OCI-M2 (cell line): Measurements from ENCODE around the gene IQGAP2.
A peak's percentile ranks its signal among the peaks of the same experiment; 100 is the strongest.
"Not testable (repeated sequence)": the region's sequence is repeated elsewhere in the genome, so short reads cannot be mapped to it uniquely, and the experiment has no call there.

ENCODE experiments used
- DNase-seq: peaks from one replicate; lab custom pipeline; 2025; ENCODE audit not compliant: unreplicated experiment; lab: John Stamatoyannopoulos, UW

Gene IQGAP2

GRCh38 chr5:76642390-76643040 lies 239.4 kb downstream of the IQGAP2 start:
- DNase-seq = no peak

GRCh38 chr5:76643371-76643770 lies 240.3 kb downstream of the IQGAP2 start:
- DNase-seq = no peak

GRCh38 chr5:76649140-76649539 lies 246.1 kb downstream of the IQGAP2 start:
- DNase-seq = no peak

GRCh38 chr5:76652809-76653414 lies 249.8 kb downstream of the IQGAP2 start:
- no peak for DNase-seq

- DNase-seq = no peak
These were observed 254.0 kb downstream of the IQGAP2 start for GRCh38 chr5:76657091-76657490.

- peak; percentile 70 for DNase-seq
These were observed 254.7 kb downstream of the IQGAP2 start for GRCh38 chr5:76657683-76658311.

- no peak for DNase-seq
These were observed 257.3 kb downstream of the IQGAP2 start for GRCh38 chr5:76660360-76660759.

GRCh38 chr5:76662521-76662920 lies 259.4 kb downstream of the IQGAP2 start:
- DNase-seq = no peak

GRCh38 chr5:76663573-76663972 lies 260.5 kb downstream of the IQGAP2 start:
- DNase-seq = no peak

GRCh38 chr5:76664079-76664478 lies 261.0 kb downstream of the IQGAP2 start:
- no peak for DNase-seq

GRCh38 chr5:76667495-76667894 lies 264.4 kb downstream of the IQGAP2 start:
- DNase-seq = no peak

- no peak for DNase-seq
These were observed 266.2 kb downstream of the IQGAP2 start for GRCh38 chr5:76669245-76669644.

- no peak for DNase-seq
These were observed 267.4 kb downstream of the IQGAP2 start for GRCh38 chr5:76670508-76670907.

GRCh38 chr5:76672242-76672641 lies 269.2 kb downstream of the IQGAP2 start:
- DNase-seq = no peak

- DNase-seq = no peak
These were observed 270.0 kb downstream of the IQGAP2 start for GRCh38 chr5:76673125-76673524.

- DNase-seq = no peak
These were observed 271.4 kb downstream of the IQGAP2 start for GRCh38 chr5:76674330-76675066.

GRCh38 chr5:76675364-76675763 lies 272.3 kb downstream of the IQGAP2 start:
- no peak for DNase-seq

- DNase-seq = no peak
These were observed 274.9 kb downstream of the IQGAP2 start for GRCh38 chr5:76677849-76678472.

- DNase-seq = no peak
These were observed 276.1 kb downstream of the IQGAP2 start for GRCh38 chr5:76679231-76679630.

- not testable (repeated sequence) for DNase-seq
These were observed 277.7 kb downstream of the IQGAP2 start for GRCh38 chr5:76680826-76681225.

GRCh38 chr5:76681287-76681686 lies 278.2 kb downstream of the IQGAP2 start:
- no peak for DNase-seq
